GM19463 (cell line): ENCODE results near the gene AGAP1.

ENCODE experiments used
- ATAC-seq: cut with Tn5 transposase; IDR thresholded peaks from one replicate; pipeline ENCODE4 v1.9.1; 2021; ENCODE audit warnings: mild to moderate bottlenecking, moderate library complexity; ENCODE audit not compliant: unreplicated experiment

Gene AGAP1

DNA sequence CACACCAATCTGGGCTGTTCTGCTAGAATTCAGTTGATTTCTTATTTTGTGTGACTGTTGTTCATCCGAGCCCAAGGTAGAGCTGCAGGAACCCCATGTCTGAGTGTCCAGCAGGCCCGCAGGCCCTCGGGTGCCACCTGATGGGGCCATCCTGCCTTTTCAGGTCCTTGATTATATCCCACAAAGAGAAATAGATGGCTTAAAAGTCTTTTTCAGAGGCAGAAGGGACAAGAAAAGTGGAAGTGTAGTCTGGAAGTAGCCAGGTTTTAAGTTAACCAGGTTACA, 52.2 kb downstream of the AGAP1 start:
- no peak for ATAC-seq

DNA sequence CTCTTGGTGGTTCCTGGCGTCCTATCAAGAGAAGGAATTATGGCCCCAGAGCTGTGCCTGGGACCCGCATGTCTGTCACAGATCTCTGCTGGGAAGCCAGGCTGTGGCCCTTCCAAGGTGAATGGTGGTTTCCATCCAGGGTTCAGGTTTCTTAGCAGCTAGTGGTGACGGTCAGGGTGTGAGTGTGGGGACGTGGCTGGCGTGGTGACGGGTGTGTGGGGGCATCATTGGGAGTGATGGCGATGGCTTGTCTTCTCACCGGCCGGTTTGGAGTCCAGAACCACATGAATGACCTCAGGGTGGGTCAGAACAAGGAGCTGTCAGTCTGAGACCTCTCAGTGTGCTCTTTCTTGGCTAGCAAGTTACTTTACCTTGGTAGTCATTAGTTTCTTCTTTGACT, 52.6 kb downstream of the AGAP1 start:
- no peak for ATAC-seq

DNA sequence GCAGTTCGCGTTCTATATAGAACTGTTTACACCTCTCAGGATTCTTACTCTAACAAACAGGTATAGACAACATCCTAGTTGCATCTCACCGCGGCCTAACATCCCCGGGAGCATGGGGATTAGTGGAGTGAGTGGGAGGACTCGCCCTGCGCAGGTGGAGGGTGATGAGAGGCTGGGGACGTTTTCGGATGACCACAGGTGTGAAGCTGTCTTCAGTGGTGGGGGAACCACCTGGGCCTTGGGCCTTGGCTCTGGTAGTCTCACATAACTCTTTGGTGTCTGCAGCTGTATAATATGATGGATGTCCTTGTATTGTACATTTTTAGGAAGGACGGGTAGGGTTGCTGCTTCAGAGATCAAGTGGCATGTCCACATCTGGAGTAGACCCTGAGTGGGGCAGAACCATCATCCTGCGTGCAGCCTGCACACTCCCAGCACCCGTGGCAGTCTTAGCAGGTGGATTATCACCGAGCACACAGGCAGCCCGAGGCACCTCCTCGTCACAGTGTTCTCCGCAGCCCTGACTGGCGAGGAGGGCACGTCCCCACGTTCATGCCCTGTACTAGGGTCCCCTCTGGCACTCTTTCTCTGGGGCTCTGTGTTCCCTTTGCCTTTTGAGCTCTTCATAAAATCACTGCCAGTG, 56.0 kb downstream of the AGAP1 start:
- ATAC-seq = no peak

DNA sequence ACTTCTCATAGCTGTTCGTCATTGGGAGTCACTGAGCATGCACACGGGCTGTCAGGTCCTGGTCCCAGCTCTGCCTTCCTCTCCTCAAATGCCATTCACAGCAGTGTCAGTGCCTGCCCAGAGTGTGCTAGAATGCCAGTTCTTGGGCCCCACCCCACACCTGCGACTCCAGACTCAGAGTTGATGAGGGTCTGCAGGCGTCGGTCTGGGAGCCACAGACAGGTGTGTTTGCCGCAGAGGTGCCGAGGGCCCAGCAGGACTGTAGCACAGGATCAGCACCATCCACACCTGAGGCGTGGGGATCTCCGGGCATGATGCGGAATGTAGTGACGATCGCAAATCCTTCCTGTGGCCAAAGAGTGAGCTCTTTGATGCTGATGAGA, 56.5 kb downstream of the AGAP1 start:
- no peak for ATAC-seq

DNA sequence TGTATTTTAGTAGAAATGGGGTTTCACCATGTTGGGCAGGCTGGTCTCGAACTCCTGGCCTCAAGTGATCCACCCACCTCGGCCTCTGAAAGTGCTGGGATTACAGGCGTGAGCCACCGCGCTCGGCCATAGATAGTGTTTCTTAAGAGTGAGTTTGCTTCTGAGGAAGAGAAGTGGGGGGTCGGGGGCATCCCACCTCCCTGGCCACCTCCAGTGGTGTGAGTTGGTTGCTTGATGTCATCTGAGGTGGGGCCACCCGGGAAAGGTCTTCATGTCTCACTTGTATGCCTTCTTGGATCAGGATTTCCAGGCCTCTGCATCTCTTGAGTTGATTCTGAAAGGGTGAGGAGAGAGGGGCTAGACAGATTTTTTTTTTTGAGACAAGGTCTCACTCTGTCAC, 57.1 kb downstream of the AGAP1 start:
- no peak for ATAC-seq

DNA sequence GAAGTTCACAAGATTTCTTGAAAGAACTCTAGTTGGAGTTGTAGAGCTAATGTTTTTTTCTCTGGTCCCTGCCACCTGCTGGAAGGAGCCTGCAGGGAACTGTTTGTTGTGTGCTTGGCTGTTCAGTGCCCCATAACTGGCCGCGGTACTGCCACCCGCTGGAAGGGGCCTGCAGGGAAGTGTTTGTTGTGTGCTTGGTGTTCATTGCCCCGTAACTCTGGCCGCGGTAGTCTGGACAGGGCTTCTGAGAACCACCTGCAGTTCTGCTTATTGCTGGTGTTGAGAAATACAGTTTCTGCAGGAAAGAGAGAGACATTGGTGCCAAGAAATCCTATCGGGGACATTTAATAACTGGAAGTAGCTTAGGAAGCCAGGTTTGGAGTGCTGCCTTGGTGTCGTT, 58.1 kb downstream of the AGAP1 start:
- no peak for ATAC-seq

DNA sequence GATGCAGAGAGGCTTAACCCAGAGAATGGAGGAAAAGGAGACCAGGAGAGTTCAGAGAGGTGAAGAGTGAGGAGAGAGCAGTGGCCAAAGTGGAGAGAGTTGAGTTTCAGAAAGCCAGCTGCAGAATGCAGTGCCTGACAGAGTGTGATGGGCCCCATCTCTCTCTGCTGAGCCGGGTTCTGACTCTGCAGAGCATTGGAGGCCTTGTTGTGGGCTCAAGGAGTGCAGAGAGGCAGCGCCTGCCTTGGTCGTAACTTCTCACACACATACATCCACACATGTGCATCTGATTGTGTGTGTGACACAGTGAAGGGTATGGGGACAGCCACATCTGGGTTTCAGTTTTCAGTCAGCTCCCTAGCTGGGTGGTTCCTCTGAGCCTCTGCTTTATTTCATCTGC, 58.8 kb downstream of the AGAP1 start:
- no peak for ATAC-seq

DNA sequence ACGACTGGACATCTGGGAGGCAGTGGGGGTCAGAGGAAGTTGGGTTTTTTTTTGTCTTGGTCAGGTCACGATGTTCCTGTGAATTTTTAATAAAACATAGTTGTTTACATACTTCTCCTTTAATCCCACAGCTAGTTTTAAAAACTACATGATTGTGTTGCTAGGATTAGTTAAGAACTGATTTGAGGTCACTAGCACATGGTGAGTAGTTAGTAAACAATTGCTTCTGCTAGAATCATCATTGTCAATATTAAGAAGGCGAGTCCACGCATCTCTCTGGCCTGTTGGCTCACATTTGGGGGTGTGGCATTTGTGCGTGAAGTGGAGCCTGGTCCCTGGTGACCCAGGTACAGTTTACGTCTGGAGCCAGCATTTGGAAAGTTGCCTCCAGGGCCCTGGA, 59.4 kb downstream of the AGAP1 start:
- ATAC-seq = no peak

DNA sequence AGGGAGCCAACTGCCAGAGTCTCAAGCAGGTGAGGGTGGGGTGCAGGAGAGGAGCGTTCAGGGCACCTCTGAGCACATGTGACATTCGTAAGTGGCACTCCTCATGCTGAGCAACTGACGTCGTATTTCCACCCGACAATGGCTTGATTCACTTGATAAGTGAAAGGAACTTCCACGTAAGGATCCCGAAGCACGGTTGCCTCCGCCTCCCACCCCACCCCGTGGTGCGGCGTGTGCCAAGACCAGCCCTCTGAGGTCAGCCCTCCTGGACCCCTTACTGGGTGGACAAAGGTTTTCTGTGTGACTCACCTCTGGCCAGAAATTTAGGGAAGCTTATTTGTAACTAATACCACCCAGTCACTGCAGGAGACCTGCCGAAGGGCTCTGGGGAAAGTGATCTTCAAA, 59.9 kb downstream of the AGAP1 start:
- ATAC-seq = no peak

DNA sequence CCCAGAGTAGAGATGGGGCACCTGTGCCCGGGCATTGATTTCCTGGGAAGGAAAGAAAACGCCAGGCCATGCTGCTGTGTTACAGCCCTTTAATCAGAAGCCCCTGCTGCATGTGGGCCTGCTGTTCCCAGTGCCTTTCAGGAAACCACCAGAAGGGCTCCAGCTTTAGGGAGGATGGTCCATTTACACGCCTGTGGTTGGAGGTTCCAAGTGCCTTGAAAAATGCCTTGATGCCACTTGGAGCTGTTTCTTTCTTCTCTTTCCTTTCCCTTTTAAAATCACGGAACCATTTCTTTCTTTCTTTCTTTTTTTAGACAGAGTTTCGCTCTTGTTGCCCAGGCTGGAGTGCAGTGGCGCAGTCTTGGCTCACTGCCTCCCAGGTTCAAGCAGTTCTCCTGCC, 60.5 kb downstream of the AGAP1 start:
- no peak for ATAC-seq

DNA sequence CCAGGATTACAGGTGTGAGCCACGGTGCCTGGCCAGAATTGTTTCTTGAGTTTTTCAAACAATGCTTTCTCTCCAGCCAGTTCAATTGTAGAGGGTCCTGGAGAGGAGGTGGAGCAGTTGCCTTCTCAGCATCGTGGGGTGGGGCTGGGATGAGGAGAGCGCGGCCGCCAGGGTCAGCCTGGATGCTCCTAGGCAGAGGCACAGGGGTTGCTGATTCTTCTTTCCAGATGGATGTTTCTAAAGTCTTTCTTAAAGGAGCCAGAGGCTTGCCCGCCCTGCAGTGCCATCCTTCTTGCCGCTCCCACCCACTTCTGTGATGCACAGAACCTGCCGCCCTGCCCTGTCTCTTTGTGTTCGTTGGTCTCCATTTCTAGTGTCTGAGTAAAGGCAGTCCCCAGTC, 61.1 kb downstream of the AGAP1 start:
- ATAC-seq = no peak

DNA sequence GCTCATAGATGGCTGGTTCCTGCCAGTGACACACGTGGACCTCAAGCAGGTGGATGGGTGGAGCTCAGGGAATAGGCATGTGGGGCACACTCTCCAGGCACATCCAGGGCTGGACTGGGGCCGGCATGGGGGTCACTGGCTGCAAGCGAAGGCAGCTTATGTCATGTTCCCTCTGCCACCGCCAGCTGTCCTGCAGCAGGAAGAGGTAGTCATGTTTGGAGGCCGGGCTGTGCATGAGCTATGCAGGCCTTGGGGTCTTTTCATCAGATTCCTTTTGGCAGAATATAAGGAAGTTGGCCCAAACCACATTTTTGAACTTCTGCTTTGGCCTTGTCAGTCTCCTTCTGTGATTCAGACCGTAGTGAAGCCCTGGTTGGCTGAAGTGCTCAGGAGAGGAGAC, 61.5 kb downstream of the AGAP1 start:
- no peak for ATAC-seq

DNA sequence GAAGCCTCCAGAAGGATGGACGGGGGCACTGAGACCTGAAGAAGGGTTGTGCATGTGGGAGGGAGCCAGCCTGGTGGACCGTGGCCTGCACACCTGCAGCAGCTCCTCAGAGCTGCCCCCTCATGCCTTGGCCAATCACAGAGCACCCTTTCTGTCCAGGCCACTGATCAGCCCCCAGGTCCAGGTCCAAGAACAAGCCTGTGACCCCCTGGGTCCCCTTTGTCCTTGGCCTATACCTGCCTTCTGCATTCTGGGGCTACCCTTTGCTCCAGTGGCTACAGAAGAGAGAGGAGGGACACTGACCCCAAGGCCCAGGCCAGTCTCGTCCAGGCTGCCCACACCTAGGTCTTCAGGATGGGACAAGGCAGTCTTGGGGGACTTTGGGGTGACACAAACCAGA, 62.2 kb downstream of the AGAP1 start:
- no peak for ATAC-seq

DNA sequence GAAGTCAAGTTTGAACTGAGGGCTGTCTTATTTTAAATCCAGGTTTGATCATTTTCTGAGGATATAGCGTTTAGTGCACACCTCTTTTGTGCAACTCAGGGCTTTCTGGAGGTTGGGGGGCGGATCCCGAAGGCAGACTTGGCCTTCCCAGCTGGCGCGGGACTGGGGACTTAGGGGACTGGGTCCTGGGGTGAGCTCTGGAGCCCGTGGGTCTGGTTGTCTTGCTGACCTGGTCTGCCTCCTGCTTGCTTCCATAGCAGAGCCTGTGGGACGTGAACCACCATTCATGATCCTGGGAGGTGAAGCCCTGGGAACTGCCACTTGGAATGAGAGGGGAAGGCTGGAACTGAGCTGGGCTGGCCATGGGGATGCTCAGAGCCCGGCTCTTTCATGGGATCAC, 63.1 kb downstream of the AGAP1 start:
- ATAC-seq = no peak

DNA sequence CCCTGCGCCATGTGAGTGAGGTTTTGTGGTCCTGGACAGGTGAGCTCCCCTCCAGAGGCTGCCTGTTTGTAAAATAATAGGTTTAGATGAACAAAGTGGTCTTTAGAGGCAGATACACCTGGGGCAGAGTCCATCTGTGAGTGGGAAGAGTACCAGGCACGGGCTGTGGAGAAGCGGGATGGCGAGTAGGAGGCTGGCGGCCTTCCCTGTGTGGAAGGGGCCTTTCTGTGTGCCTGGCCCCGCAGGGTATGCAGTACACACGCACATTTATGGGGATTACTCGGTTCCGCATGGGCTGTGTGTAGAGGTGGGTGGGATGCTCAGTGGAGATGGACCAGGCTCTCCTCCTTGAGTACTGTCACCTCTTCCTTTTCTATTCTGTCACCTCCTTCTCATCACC, 64.1 kb downstream of the AGAP1 start:
- no peak for ATAC-seq

DNA sequence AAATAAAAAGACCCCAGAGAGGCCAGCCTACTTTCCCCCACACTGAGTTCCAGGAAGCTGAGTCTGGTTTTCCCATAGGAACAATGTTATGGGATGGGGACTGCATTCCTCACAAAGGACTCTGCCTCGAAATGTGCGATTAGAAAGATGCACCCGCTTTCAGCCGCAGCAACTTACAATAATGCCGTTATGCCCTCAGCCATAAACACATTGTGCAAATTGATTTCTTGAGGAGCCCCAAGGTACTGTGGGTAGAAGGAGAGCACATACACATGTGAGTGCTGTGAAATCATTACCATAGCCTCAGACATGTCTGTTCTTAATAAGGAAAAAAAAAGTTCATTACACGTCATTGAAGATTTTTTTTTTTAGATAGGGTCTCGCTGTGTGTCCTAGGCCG, 64.7 kb downstream of the AGAP1 start:
- ATAC-seq = no peak

DNA sequence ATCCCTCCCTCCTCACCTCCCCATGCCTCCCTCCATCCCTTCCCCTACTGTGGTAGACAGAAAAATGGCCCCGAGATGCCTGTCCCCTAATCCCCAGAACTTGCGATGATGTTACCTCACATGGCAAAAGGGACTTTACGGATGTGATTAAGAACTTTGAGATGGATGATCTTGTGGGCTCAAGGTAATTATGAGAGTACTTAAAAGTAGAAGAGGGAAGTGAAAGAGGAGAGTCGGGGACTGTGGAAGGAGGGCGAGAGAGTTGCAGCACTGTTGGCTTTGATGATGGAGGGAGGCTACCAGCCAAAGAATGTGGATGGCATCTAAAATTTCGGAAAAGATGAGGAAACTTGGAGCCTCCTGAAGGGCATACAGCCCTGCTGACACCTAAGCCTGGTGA, 66.5 kb downstream of the AGAP1 start:
- no peak for ATAC-seq

DNA sequence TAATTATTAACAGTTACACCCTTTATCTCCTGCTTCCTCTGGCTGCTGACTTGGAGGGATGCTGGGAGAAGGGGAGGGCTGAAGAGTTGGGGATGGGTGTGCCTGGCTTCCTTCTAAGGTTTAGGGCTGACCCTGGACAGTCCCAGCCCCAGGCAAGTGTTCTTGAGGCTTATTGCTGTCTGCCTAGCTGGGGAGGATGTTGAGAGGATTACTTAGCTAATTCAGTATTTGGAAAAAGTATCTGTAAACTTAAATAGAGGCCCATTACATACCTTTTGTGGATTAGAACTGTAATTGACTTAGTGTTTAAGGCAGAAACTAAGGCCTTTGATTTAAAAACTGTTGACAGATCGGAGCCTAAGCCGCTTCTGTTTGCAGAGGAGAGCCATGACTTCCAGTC, 67.6 kb downstream of the AGAP1 start:
- no peak for ATAC-seq

DNA sequence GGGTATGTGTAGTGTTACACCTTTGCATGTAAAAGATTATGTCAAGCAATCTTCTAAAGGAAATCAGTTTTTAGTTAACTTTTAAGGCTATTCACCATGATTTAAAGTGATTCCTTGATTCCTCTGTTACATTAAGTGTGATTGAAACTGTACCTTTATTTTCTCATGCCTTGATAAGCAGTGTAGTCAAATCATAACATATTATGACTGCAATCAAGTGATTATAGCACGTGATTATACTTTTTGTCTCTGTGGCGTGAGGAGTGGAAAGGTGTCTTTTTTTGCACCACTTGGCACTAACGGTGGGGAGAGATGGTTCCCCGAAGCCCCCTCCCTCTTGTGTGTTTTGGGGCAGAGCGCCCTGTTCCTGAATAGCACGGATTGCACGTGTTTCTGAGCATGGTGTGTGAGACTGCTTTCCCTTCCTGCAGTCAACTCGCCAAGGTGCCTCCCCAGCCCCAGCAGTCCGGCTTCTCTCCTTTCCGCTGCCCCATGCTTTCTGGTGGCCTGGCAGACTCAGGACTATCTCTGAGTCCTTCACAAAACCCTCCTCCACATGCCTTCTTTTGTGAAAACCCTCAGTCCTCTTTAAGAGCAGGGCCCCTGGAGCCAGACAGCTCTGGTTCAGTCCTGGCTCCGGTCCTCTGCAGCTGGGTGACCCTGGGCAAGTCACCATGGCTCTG, 68.4 kb downstream of the AGAP1 start:
- ATAC-seq = no peak

DNA sequence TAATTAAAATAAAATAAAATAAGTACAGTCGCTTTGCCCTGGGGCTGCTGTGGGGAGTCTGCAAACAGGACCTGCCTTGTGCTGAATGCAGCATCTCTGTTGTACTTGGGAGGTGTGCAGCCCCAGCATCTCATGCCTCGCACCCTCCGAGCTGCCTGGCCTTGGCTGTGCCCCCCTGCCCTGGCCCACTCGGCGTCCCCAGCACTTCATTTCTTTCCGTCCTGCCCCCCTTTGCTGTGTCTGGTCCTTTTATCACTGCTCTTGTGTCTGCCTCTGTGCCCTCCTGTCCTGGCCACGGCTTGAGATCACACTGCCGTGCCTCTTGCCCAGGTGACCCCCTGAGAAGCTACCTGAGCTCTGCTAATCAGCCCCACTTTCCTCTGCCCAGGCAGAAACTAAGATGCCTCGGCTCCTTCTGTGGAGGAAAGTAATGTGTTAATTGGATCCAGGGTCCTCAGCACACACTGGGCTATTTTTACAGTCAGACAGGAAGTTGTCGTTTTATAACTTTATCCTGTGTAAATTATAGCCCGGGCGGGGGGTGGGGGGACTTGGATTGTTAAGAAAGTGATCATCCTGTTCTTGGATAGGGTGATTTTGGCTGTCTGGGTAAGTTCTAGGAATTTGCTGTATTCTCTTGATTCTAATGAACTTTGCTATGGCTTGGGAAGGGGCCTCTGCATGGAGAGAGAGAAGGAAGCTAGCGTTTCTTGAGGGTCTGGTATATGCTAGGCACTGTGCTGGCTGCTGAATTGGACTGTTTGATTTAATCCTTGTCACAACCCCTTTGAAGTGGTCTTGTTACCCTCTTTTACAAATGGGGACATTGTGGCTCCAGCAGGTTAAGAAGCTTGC, 69.4 kb downstream of the AGAP1 start:
- ATAC-seq = no peak

DNA sequence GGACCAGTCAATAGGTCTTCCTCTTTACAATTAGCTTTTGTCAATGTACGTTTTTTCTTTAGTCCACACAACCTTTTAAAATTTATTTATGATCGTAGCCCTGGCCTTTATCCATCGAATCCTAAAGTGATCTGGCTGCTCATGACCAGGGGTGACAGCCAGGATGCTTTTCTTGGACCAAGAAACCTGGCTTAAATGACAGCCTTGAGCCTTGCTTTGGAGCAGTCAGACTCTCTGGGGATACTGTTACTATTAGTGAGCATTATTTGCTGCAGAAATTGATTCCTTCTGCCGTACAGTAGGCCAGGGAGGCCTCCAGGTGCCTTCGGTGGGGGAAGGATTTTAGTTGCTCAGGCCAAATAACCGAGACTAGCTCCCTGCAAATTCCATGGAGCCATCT, 70.2 kb downstream of the AGAP1 start:
- no peak for ATAC-seq

DNA sequence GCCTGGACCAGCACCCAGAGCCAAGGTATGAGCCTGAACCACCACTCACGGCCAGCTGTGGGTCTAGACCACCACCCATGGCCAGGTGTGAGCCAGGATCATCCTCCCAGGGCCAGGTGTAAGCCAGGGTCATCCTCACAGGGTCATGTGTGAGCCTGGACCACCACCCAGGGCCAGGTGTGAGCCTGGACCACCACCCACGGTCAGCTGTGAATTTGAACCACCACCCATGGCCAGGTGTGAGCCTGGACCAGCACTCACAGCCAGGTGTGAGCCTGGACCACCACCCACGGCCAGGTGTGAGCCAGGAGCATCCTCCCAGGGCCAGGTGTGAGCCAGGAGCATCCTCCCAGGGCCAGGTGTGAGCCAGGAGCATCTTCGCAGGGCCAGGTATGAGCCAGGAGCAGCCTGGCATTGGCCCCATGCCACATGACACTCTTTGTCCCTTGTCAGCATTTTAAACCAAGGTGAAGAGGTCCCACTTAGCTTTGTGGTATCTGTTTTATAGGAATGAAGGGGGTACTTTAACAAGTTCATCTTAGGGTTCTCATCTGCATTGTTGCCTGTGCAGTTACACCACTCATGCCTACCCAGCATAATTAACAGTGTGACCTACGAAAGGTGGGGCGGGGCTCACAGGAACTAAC, 71.2 kb downstream of the AGAP1 start:
- no peak for ATAC-seq
